ENCODE measurements around the gene EIF3B.
A peak's percentile ranks its signal among the peaks of the same experiment; 100 is the strongest.

EIF3B gene

GRCh38 chr7:2399848-2400587 lies 45.4 kb downstream of the EIF3B start:
- Histone ChIP-seq H3K79me1 (ENCODE audit: low read depth, low read length) (no peaks in the 10 kb centered on the region), H3K27me3 (ENCODE audit: control insufficient read depth in 3 of 3, insufficient read depth in 3 of 3, low read depth in 1 of 3, low read length in 3 of 3) (no peaks in the 10 kb centered on the region), H3K9me3 (replicated peaks in 1 of 2; ENCODE audit: control insufficient read depth in 2 of 2, insufficient read depth in 1 of 2, low read depth in 1 of 2, low read length in 2 of 2) (peaks cover 0 to 2% of the 10 kb centered on the region in 2 donors), H3K27ac (replicated peaks; ENCODE audit: low read length) (peak overlapping the region; percentile 32), H3K23ac (ENCODE audit: low read depth, low read length, poor library complexity) (no peak overlapping the region), H4K91ac (ENCODE audit: low read depth, low read length, poor library complexity) (no peak overlapping the region), H2BK120ac (ENCODE audit: low read depth, low read length) (no peak overlapping the region), H2BK15ac (ENCODE audit: low read length) (no peak overlapping the region), H3K9ac (ENCODE audit: low read depth, low read length, poor library complexity) (no peak overlapping the region), H2AK5ac (ENCODE audit: low read depth, low read length) (no peak overlapping the region), H3K14ac (ENCODE audit: low read length) (no peak overlapping the region), H3K18ac (ENCODE audit: low read length) (peak overlapping the region; percentile 15), H4K8ac (ENCODE audit: low read depth, low read length) (peak overlapping the region; percentile 48), H3K4me1 (ENCODE audit: control insufficient read depth in 2 of 2, insufficient read depth in 1 of 2, low read depth in 1 of 2, low read length in 2 of 2) (peaks cover 13 to 16% of the 10 kb centered on the region in 2 donors), H2AFZ (ENCODE audit: low read length) (peak overlapping the region; percentile 97), H3K4me3 (ENCODE audit: low read length in 2 of 2) (no peak overlapping the region), H3K4me2 (ENCODE audit: insufficient read depth, low read length, poor library complexity, severe bottlenecking) (no peak overlapping the region), H2BK5ac (ENCODE audit: low read length) (no peak overlapping the region), H3K36me3 (replicated peaks in 1 of 2; ENCODE audit: control insufficient read depth in 2 of 2, insufficient read depth in 2 of 2, low read length in 2 of 2) (peaks cover 0 to 2% of the 10 kb centered on the region in 2 donors), H2BK12ac (ENCODE audit: low read length) (peak overlapping the region; percentile 89), H3K4ac (ENCODE audit: low read length) (no peak overlapping the region)
- DNase-seq (ENCODE audit: low spot score) = no peak
- WGBS, 2 donors (ENCODE audit: extremely low coverage in 2 of 2, insufficient read length in 2 of 2, insufficient replicate concordance in 1 of 2) = no CpG with 5 or more reads among the region's 6 CpGs

- Histone ChIP-seq H3K18ac (ENCODE audit: low read length) (no peak overlapping the region), H2BK12ac (ENCODE audit: low read length) (no peak overlapping the region), H3K27ac (replicated peaks; ENCODE audit: low read length) (no peak overlapping the region), H2AFZ (ENCODE audit: low read length) (no peak overlapping the region), H4K8ac (ENCODE audit: low read depth, low read length) (no peak overlapping the region), H3K23ac (ENCODE audit: low read depth, low read length, poor library complexity) (no peak overlapping the region), H2BK120ac (ENCODE audit: low read depth, low read length) (no peak overlapping the region), H3K27me3 (ENCODE audit: control insufficient read depth in 3 of 3, insufficient read depth in 3 of 3, low read depth in 1 of 3, low read length in 3 of 3) (no peaks in the 10 kb centered on the region), H3K9ac (ENCODE audit: low read depth, low read length, poor library complexity) (no peak overlapping the region), H3K4ac (ENCODE audit: low read length) (no peak overlapping the region), H3K79me1 (ENCODE audit: low read depth, low read length) (peaks cover 6% of the 10 kb centered on the region), H2BK15ac (ENCODE audit: low read length) (no peak overlapping the region), H3K36me3 (replicated peaks in 1 of 2; ENCODE audit: control insufficient read depth in 2 of 2, insufficient read depth in 2 of 2, low read length in 2 of 2) (peaks cover 0 to 2% of the 10 kb centered on the region in 2 donors), H2BK5ac (ENCODE audit: low read length) (no peak overlapping the region), H3K4me1 (ENCODE audit: control insufficient read depth in 2 of 2, insufficient read depth in 1 of 2, low read depth in 1 of 2, low read length in 2 of 2) (peaks cover 15 to 16% of the 10 kb centered on the region in 2 donors), H2AK5ac (ENCODE audit: low read depth, low read length) (no peak overlapping the region), H3K4me3 (ENCODE audit: low read length in 2 of 2) (peak overlapping the region; percentile 71 to 77), H4K91ac (ENCODE audit: low read depth, low read length, poor library complexity) (no peak overlapping the region), H3K4me2 (ENCODE audit: insufficient read depth, low read length, poor library complexity, severe bottlenecking) (peak overlapping the region; percentile 55), H3K9me3 (replicated peaks in 1 of 2; ENCODE audit: control insufficient read depth in 2 of 2, insufficient read depth in 1 of 2, low read depth in 1 of 2, low read length in 2 of 2) (peaks cover 0 to 2% of the 10 kb centered on the region in 2 donors), H3K14ac (ENCODE audit: low read length) (no peak overlapping the region)
- no peak for DNase-seq (ENCODE audit: low spot score)
- WGBS, 2 donors (ENCODE audit: extremely low coverage in 2 of 2, insufficient read length in 2 of 2, insufficient replicate concordance in 1 of 2) = no CpG with 5 or more reads among the region's 6 CpGs
These were observed 48.0 kb downstream of the EIF3B start for GRCh38 chr7:2402687-2403013.

GRCh38 chr7:2403014-2403717 lies 48.5 kb downstream of the EIF3B start, which contains the start of gene CHST12:
CHST12 (plus strand) TSS chr7:2403611; CDS start chr7:2432640, 29,029 bp downstream.
- H3K79me1 ChIP-seq (ENCODE audit: low read depth, low read length) = peaks cover 6% of the 10 kb centered on the region
- peaks cover 15 to 16% of the 10 kb centered on the region in 2 donors for H3K4me1 ChIP-seq (ENCODE audit: control insufficient read depth in 2 of 2, insufficient read depth in 1 of 2, low read depth in 1 of 2, low read length in 2 of 2)
- no CpG with 5 or more reads among the region's 89 CpGs for WGBS, 2 donors (ENCODE audit: extremely low coverage in 2 of 2, insufficient read length in 2 of 2, insufficient replicate concordance in 1 of 2)
- H3K9ac ChIP-seq (ENCODE audit: low read depth, low read length, poor library complexity) = peak within 1 kb of the TSS; percentile 84
- H4K91ac ChIP-seq (ENCODE audit: low read depth, low read length, poor library complexity) = no peak within 1 kb of the TSS
- peak within 1 kb of the TSS; percentile 80 for H3K23ac ChIP-seq (ENCODE audit: low read depth, low read length, poor library complexity)
- H2AFZ ChIP-seq (ENCODE audit: low read length) = peak within 1 kb of the TSS; percentile 98
- no peak within 1 kb of the TSS for H3K4ac ChIP-seq (ENCODE audit: low read length)
- DNase-seq (ENCODE audit: low spot score) = peak; percentile 92
- H3K9me3 ChIP-seq (replicated peaks in 1 of 2; ENCODE audit: control insufficient read depth in 2 of 2, insufficient read depth in 1 of 2, low read depth in 1 of 2, low read length in 2 of 2) = peaks cover 0 to 2% of the 10 kb centered on the region in 2 donors
- H3K4me3 ChIP-seq (ENCODE audit: low read length in 2 of 2) = peak within 1 kb of the TSS; percentile 83 to 98
- H4K8ac ChIP-seq (ENCODE audit: low read depth, low read length) = no peak within 1 kb of the TSS
- peak within 1 kb of the TSS; percentile 11 for H2AK5ac ChIP-seq (ENCODE audit: low read depth, low read length)
- no peak within 1 kb of the TSS for H2BK12ac ChIP-seq (ENCODE audit: low read length)
- no peak within 1 kb of the TSS for H2BK5ac ChIP-seq (ENCODE audit: low read length)
- H3K27ac ChIP-seq (replicated peaks; ENCODE audit: low read length) = no peak within 1 kb of the TSS
- peak within 1 kb of the TSS; percentile 17 for H2BK15ac ChIP-seq (ENCODE audit: low read length)
- H3K18ac ChIP-seq (ENCODE audit: low read length) = peak within 1 kb of the TSS; percentile 94
- H3K36me3 ChIP-seq (replicated peaks in 1 of 2; ENCODE audit: control insufficient read depth in 2 of 2, insufficient read depth in 2 of 2, low read length in 2 of 2) = peaks cover 0 to 2% of the 10 kb centered on the region in 2 donors
- H2BK120ac ChIP-seq (ENCODE audit: low read depth, low read length) = no peak within 1 kb of the TSS
- H3K14ac ChIP-seq (ENCODE audit: low read length) = peak within 1 kb of the TSS; percentile 63
- H3K27me3 ChIP-seq (ENCODE audit: control insufficient read depth in 3 of 3, insufficient read depth in 3 of 3, low read depth in 1 of 3, low read length in 3 of 3) = no peaks in the 10 kb centered on the region
- peak within 1 kb of the TSS; percentile 96 for H3K4me2 ChIP-seq (ENCODE audit: insufficient read depth, low read length, poor library complexity, severe bottlenecking)
